Measurements from ENCODE around the gene SAA1. TPM values are rescaled to one million over a fixed set of nuclear protein-coding genes. Genes with fewer than 3 reads are reported as not detected.

The SAA1 gene
- total RNA-seq, 4 donors from 2014 or later: 16.8 to 44.3 (median 32.7) TPM

GRCh38 chr11:18309691-18310090, 43.6 kb downstream of the SAA1 start:
- TF ChIP-seq CTCF (IDR thresholded peaks at IDR 0.05) (no peak), POLR2A (IDR thresholded peaks at IDR 0.05) (no peak)
- H3K4me3 ChIP-seq (ENCODE audit: low read depth, poor library complexity, severe bottlenecking): no peak overlapping the region
- WGBS, 2 donors: 93 to 98% methylated on average over 5 of the region's 5 CpGs
- intact Hi-C loops (cut with DNase I; ENCODE audit: low total_unique reads): no loop called here
- no peak for DNase-seq (ENCODE audit: low spot score in 2 of 2)

DNA sequence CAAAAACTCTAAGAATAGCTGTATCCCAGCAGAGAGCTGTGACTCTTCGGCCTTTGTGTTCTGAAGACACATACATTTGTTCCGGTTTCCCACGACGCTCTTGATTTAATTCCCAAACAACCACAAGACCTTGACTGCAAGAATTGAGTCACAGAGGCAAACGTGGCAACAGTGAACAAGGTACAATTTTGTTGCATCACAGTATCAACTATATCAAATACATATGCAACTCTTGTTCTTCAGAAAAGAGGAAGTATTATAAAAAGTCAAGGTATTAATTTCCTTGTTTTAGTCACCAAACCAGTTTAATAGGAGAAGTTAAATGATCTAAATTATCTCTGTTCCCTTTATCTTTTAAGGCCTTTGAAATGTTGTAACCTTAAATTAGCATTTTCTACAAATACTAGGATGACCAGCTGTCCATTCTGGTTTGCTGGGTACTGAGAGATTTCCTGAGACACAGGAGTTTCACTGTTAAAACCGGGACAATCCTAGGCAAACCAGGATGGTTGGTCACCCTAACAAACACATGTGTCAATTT, 44.8 kb downstream of the SAA1 start:
- TF ChIP-seq CTCF (IDR thresholded peaks at IDR 0.05): no peak
- TF ChIP-seq POLR2A (IDR thresholded peaks at IDR 0.05): no peak
- no peak overlapping the region for H3K4me3 ChIP-seq (ENCODE audit: low read depth, poor library complexity, severe bottlenecking)
- DNase-seq (ENCODE audit: low spot score in 2 of 2): no peak
- 70 to 74% methylated on average over 6 of the region's 6 CpGs for WGBS, 2 donors
- intact Hi-C loops (cut with DNase I; ENCODE audit: low total_unique reads): no loop called here

DNA sequence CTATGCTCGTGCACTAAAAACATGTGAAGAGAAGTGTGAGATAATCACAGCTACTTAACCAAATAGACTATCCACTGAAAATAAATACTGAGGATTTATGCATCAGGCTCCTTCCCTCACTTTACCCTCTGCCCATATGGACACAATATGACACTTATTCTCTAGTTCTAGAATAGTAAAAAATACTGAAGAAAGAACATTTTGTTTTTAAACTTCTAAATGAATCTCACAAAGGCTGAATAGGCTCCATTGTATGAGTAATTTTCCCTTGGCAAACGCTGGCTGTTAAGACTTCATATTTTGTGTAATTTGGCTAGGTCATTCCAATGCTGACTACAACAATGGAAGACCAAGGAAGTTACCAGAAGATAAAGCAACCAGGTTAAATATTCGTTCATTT, 45.9 kb downstream of the SAA1 start:
- intact Hi-C loops (cut with DNase I; ENCODE audit: low total_unique reads): no loop called here
- TF ChIP-seq CTCF (IDR thresholded peaks at IDR 0.05) (no peak), POLR2A (IDR thresholded peaks at IDR 0.05) (no peak)
- WGBS, 2 donors: 31 to 32% methylated on average over 3 of the region's 3 CpGs

GRCh38 chr11:18312663-18313420, 46.8 kb downstream of the SAA1 start:
- 32 to 47% methylated on average over 2 of the region's 2 CpGs for whole genome bisulfite sequencing, 2 donors
- H3K4me3 ChIP-seq (ENCODE audit: low read depth, poor library complexity, severe bottlenecking): no peak overlapping the region
- DNase-seq (ENCODE audit: low spot score in 2 of 2): no peak
- TF ChIP-seq CTCF (IDR thresholded peaks at IDR 0.05): no peak
- no peak for TF ChIP-seq POLR2A (IDR thresholded peaks at IDR 0.05)
- intact Hi-C loops (cut with DNase I; ENCODE audit: low total_unique reads): no loop called here

More for the DNA sequence above, 45.9 kb downstream of the SAA1 start:
- no peak overlapping the region for H3K4me3 ChIP-seq (ENCODE audit: low read depth, poor library complexity, severe bottlenecking)
- DNase-seq (ENCODE audit: low spot score in 2 of 2): no peak

- no peak for TF ChIP-seq POLR2A (IDR thresholded peaks at IDR 0.05)
- no peak for TF ChIP-seq CTCF (IDR thresholded peaks at IDR 0.05)
- no peak for DNase-seq (ENCODE audit: low spot score in 2 of 2)
- no peak overlapping the region for H3K4me3 ChIP-seq (ENCODE audit: low read depth, poor library complexity, severe bottlenecking)
- WGBS, 2 donors: 80 to 83% methylated on average over 10 of the region's 10 CpGs
- intact Hi-C loops (cut with DNase I; ENCODE audit: low total_unique reads): no loop called here
Observed at GRCh38 chr11:18313965-18314763, 48.1 kb downstream of the SAA1 start.
